Lower lobe of right lung (tissue), 2 donors: Measurements from ENCODE around the gene SGSM1. TPM values are rescaled to one million over a fixed set of nuclear protein-coding genes. Genes with fewer than 3 reads are reported as not detected.

ENCODE experiments used
- ATAC-seq, 2 donors: fragments of 200-7000 bp; cut with Tn5 transposase; one replicate each; pipeline ENCODE4 v1.9.1; 2020 to 2022; ENCODE audit warnings: mild to moderate bottlenecking in 2 of 2, moderate library complexity in 2 of 2
- DNase-seq: peaks from one replicate; pipeline ENCODE4 v3.0.0-alpha.2; 2020
- H3K27ac ChIP-seq: fragments of 200-600 bp; one replicate; pipeline ENCODE4 v1.8.0; 2022
- H3K27me3 ChIP-seq: fragments of 200-600 bp; one replicate; pipeline ENCODE4 v1.8.0; 2022; ENCODE audit warnings: low read depth
- H3K36me3 ChIP-seq: fragments of 200-600 bp; one replicate; pipeline ENCODE4 v1.8.0; 2022; ENCODE audit warnings: mild to moderate bottlenecking
- H3K4me1 ChIP-seq: fragments of 200-600 bp; one replicate; pipeline ENCODE4 v1.8.0; 2022
- H3K4me3 ChIP-seq: fragments of 200-600 bp; one replicate; pipeline ENCODE4 v1.8.0; 2022; ENCODE audit warnings: mild to moderate bottlenecking
- H3K9me3 ChIP-seq: fragments of 200-600 bp; one replicate; pipeline ENCODE4 v1.8.0; 2022
- CTCF ChIP-seq: fragments of 200-600 bp; IDR thresholded peaks from one replicate; pipeline ENCODE4 v1.8.0; 2022; ENCODE audit warnings: antibody characterized with exemption, mild to moderate bottlenecking
- intact Hi-C: fragments of 100-400 bp; cut with DNase I; formaldehyde crosslinking; loops from one replicate; pipeline ENCODE4 v1.11.0; 2022
- total RNA-seq: library from RNA; stranded (reverse); fragmentation: NEBNext Ultra II Directional; extraction: Animal tissue kit (Norgen Biotek cat#: 25700); gene quantifications from one replicate; pipeline ENCODE4 v1.2.1, GENCODE V29; 2021
- donor health status: DM: no; HTN: yes; CAD: no; lungs with severe emphysema.

SGSM1 gene
- total RNA-seq, 1 donor from 2014 or later: 2.9 TPM

DNA sequence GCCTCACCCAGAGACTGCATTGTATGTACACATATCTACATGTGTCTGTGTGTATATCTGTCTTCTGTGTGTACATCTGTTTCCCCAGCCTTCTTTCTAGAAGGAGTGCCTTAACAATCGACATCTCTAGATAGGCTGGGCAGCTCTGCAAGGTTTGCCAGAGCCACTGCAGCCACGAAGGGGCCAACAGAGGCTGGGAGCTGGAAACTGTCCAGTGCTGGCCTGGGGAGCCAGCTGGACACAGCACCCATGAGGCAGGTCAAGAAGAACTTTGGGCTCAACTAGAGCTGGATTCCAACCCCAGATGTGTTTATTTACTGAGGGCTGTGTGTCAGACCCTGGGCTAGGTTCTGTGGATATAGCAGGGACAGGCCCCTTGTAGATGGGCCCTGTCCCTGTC is 3.3 kb downstream of the SGSM1 start:
- no peak for ATAC-seq
- Histone ChIP-seq H3K9me3 (no peaks in the 10 kb centered on the region), H3K4me3 (no peak overlapping the region), H3K4me1 (peaks cover 18% of the 10 kb centered on the region), H3K27ac (no peak overlapping the region), H3K36me3 (no peaks in the 10 kb centered on the region), H3K27me3 (peaks cover 4% of the 10 kb centered on the region)
- no peak for DNase-seq
- no peak for TF ChIP-seq CTCF
- intact Hi-C loops: no loop called here

DNA sequence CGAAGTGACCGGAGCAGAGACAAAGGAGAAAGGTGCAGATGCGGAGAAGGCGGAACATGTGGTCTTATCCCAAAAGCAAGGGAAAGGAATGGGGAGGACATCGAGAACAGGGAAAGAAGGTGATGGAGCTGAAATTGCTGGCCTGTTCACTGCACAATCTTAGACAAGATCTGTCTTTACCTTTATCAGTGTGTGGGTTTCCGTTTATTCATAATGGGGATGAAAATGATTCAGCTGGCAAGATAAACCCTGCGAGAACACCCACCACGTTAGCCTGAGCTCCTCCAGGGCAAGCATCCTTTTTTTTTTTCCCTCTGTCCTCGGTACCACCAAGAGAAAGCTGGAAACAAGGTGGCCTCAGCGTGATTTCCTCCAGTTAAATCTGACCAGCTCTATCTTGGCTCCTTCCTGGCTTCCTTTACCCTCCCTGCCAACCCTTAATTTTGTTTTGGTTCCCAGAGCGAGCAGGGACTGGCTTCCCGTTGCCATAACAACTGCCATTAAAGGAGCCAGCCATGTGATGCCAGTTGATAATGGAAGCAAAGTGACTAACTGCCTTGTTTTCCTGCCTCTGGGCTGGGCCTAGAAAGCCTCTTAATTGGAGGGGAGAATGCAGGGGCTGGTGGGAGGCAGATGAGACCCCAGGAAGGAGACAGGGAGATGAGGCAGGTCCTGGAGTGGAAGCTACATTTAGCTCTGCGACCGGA is 4.2 kb downstream of the SGSM1 start:
- ATAC-seq: no peak
- peaks cover 4% of the 10 kb centered on the region for H3K27me3 ChIP-seq
- peaks cover 18% of the 10 kb centered on the region for H3K4me1 ChIP-seq

DNA sequence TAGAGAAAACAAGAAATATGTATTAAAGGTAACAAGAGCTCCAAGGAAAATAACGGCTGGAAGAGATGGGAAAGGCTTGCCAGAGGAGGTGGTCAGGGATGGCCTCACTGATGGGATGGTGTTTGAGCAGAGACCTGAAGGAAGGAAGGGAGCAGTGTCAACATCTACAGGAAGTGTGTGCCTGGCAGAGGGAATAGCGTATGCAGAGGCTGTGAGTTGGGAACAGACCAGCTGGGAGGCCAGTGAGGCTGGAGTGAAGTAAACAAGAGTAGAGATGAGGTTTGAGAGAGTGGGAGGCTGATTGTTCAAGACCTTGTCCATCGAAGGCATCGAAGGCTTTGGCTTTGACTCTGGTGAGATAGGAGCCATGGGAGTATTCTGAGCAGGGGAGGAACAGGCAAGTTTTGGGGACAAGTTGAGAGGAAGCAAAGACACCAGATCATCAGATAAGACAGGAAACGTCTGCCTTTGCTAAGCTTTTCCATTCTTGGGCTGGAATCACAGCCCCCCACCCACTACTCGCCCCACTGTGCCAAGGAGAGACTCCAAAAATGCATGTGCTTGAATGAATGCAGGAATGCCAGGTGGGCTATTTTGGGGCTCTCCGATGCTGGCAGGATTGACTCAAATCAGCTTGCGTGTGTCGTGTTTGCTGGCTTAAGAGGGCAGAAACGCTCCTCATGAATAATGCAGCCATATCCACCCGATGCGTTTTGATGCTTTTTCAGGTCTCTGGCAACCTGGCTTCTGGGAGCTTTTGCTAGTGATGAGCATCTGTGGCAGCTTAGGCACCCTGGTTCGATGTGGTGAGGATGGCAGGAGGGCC is 7.2 kb downstream of the SGSM1 start:
- H3K36me3 ChIP-seq: no peaks in the 10 kb centered on the region
- H3K4me1 ChIP-seq: peaks cover 18% of the 10 kb centered on the region
- H3K27me3 ChIP-seq: no peaks in the 10 kb centered on the region
- no peak overlapping the region for H3K4me3 ChIP-seq
- ATAC-seq: no peak
- no peaks in the 10 kb centered on the region for H3K9me3 ChIP-seq
- intact Hi-C loops: no loop called here
- no peak overlapping the region for H3K27ac ChIP-seq
- TF ChIP-seq CTCF: no peak
- no peak for DNase-seq

More for the DNA sequence above, 4.2 kb downstream of the SGSM1 start:
- H3K4me3 ChIP-seq: no peak overlapping the region
- DNase-seq: no peak
- no peak overlapping the region for H3K27ac ChIP-seq
- intact Hi-C loops: no loop called here
- no peak for TF ChIP-seq CTCF
- no peaks in the 10 kb centered on the region for H3K36me3 ChIP-seq
- H3K9me3 ChIP-seq: no peaks in the 10 kb centered on the region

GRCh38 chr22:24813861-24814770 is 8.1 kb downstream of the SGSM1 start:
- DNase-seq: no peak
- no peak for ATAC-seq
- no peaks in the 10 kb centered on the region for H3K36me3 ChIP-seq
- no peak for TF ChIP-seq CTCF
- no peaks in the 10 kb centered on the region for H3K9me3 ChIP-seq
- no peak overlapping the region for H3K4me3 ChIP-seq
- H3K4me1 ChIP-seq: peaks cover 18% of the 10 kb centered on the region
- intact Hi-C loops: no loop called here
- H3K27ac ChIP-seq: no peak overlapping the region
- no peaks in the 10 kb centered on the region for H3K27me3 ChIP-seq

GRCh38 chr22:24816806-24817205 is 10.8 kb downstream of the SGSM1 start:
- no peak for TF ChIP-seq CTCF
- intact Hi-C loops: no loop called here
- peaks cover 18% of the 10 kb centered on the region for H3K4me1 ChIP-seq
- no peak overlapping the region for H3K4me3 ChIP-seq
- H3K27me3 ChIP-seq: no peaks in the 10 kb centered on the region
- ATAC-seq (no peak), DNase-seq (no peak)
- no peaks in the 10 kb centered on the region for H3K9me3 ChIP-seq
- H3K27ac ChIP-seq: no peak overlapping the region
- no peaks in the 10 kb centered on the region for H3K36me3 ChIP-seq
